Fibroblast of pulmonary artery (primary cell): ENCODE data around the gene MRGPRX2.

ENCODE experiments used
- DNase-seq: peaks from one replicate; pipeline ENCODE4 v3.0.0-alpha.2; 2010; ENCODE audit warnings: low read depth
- H3K4me3 ChIP-seq: replicated peaks from 2 replicates; pipeline ENCODE4 v1.5.1; 2011; ENCODE audit warnings: low read depth, mild to moderate bottlenecking, control low read depth, low read length, moderate library complexity
- CTCF ChIP-seq: IDR thresholded peaks from 2 replicates; pipeline ENCODE4 v1.5.1; 2011; ENCODE audit warnings: mild to moderate bottlenecking, control low read depth, low read length, inconsistent platforms; ENCODE audit errors: missing control alignments

The MRGPRX2 gene

GRCh38 chr11:19059833-19060232 lies 684 bp downstream of the MRGPRX2 start:
- DNase-seq: no peak
- TF ChIP-seq CTCF: no peak

GRCh38 chr11:19055905-19056304 lies 4.6 kb downstream of the MRGPRX2 start:
- no peak overlapping the region for H3K4me3 ChIP-seq
- DNase-seq: no peak
- no peak for TF ChIP-seq CTCF

More at GRCh38 chr11:19059833-19060232, 684 bp downstream of the MRGPRX2 start:
- H3K4me3 ChIP-seq: no peak overlapping the region

GRCh38 chr11:19055016-19055415 lies 5.5 kb downstream of the MRGPRX2 start:
- TF ChIP-seq CTCF: no peak
- DNase-seq: no peak
- H3K4me3 ChIP-seq: no peak overlapping the region

GRCh38 chr11:19053909-19054308 lies 6.6 kb downstream of the MRGPRX2 start:
- no peak overlapping the region for H3K4me3 ChIP-seq
- no peak for TF ChIP-seq CTCF
- DNase-seq: no peak

GRCh38 chr11:19050281-19050680 lies 10.2 kb downstream of the MRGPRX2 start:
- no peak overlapping the region for H3K4me3 ChIP-seq
- no peak for TF ChIP-seq CTCF
- no peak for DNase-seq

- H3K4me3 ChIP-seq: no peak overlapping the region
- DNase-seq: no peak
- TF ChIP-seq CTCF: no peak
These were observed 11.2 kb downstream of the MRGPRX2 start for GRCh38 chr11:19049351-19049750.

- no peak for DNase-seq
- no peak for TF ChIP-seq CTCF
- H3K4me3 ChIP-seq: no peak overlapping the region
These were observed 20.5 kb downstream of the MRGPRX2 start for GRCh38 chr11:19040051-19040450.
